K562 (cell line): ENCODE data around the gene HOXB6. TPM values are rescaled to one million over a fixed set of nuclear protein-coding genes. Genes with fewer than 3 reads are reported as not detected.

ENCODE experiments used
- ATAC-seq: fragments of 200-7000 bp; cut with Tn5 transposase; 3 replicates; pipeline ENCODE4 v1.9.1; 2020; ENCODE audit warnings: moderate library complexity
- BruUV-seq: library from RNA; stranded (reverse); fragments of 400-500 nt; replicated peaks from 2 replicates; lab custom pipeline; 2021; lab: Mats Ljungman, UMichigan
- CTCF ChIA-PET: fragments of 300-600 bp; formaldehyde crosslinking; extraction: SDS; loops from one replicate; lab custom pipeline; 2021; ENCODE audit warnings: low intra/inter-chr PET ratio; lab: Yijun Ruan, JAX
- POLR2A ChIA-PET: fragments of 300-600, 350-650 bp; sonication (Branson Sonifier 250); formaldehyde crosslinking; extraction: SDS; loops from one replicate; lab custom pipeline; 2021; ENCODE audit warnings: antibody characterized with exemption, inconsistent platforms; lab: Yijun Ruan, JAX
- DNase-seq, 4 experiments: peaks; one replicate each; pipeline versions ENCODE4 v3.0.0 to v3.0.0-alpha.2; 2011 to 2018; ENCODE audit warnings: low spot score in 3 of 4, mixed read lengths in 3 of 4; ENCODE audit errors: extremely low read depth in 1 of 4
- FAIRE-seq: peaks from 2 replicates; lab custom pipeline; 2011; peaks lifted over from hg19 to GRCh38; lab: Jason Lieb, UNC
- H2AFZ ChIP-seq: 2 replicates; pipeline ENCODE4 v1.6.0; 2011; ENCODE audit warnings: low read depth, low read length, control low read depth, inconsistent platforms
- H3K27ac ChIP-seq: fragments of 200-600 bp; 3 replicates; pipeline ENCODE4 v1.8.0; 2011; ENCODE audit warnings: low read depth, mild to moderate bottlenecking, control low read depth, inconsistent platforms, low read length, moderate library complexity, mixed read lengths; ENCODE audit errors: extremely low read depth
- H3K27me3 ChIP-seq, 2 experiments: fragments of 300-600 bp in 1 of 2; 2 replicates in 1 of 2; 3 replicates in 1 of 2; pipeline versions ENCODE4 v1.6.0 to v1.8.0; 2011; ENCODE audit warnings: inconsistent platforms in 2 of 2, low read length in 2 of 2, mild to moderate bottlenecking in 1 of 2, mixed read lengths in 1 of 2, moderate library complexity in 1 of 2; ENCODE audit not compliant: control insufficient read depth in 2 of 2, insufficient read depth in 2 of 2
- H3K36me3 ChIP-seq: fragments of 300-600 bp; 3 replicates; pipeline ENCODE4 v1.8.0; 2011; ENCODE audit warnings: mild to moderate bottlenecking, low read length, inconsistent platforms; ENCODE audit not compliant: control insufficient read depth, insufficient read depth
- H3K4me1 ChIP-seq, 2 experiments: fragments of 200-600 bp in 1 of 2; replicated peaks in 1 of 2; 2 replicates in 1 of 2; 3 replicates in 1 of 2; pipeline versions ENCODE4 v1.5.1 to v1.8.0; 2011; ENCODE audit warnings: inconsistent platforms in 2 of 2, low read length in 2 of 2, mild to moderate bottlenecking in 1 of 2, mixed read lengths in 1 of 2, moderate library complexity in 1 of 2; ENCODE audit not compliant: control insufficient read depth in 2 of 2, insufficient read depth in 2 of 2
- H3K4me2 ChIP-seq: 2 replicates; pipeline ENCODE4 v1.6.1; 2011; ENCODE audit warnings: low read length, control low read depth, inconsistent platforms, mixed read lengths; ENCODE audit not compliant: insufficient read depth
- H3K4me3 ChIP-seq: fragments of 200-600 bp; sonication (generic), shearing (Covaris generic); 2 replicates; pipeline ENCODE4 v1.5.1; 2016; ENCODE audit warnings: control low read depth, inconsistent platforms
- H3K79me2 ChIP-seq: fragments of 200-600 bp; 3 replicates; pipeline ENCODE4 v1.8.0; 2011; ENCODE audit warnings: low read length, inconsistent platforms; ENCODE audit not compliant: control insufficient read depth, insufficient read depth
- H3K9ac ChIP-seq, 2 experiments: 2 replicates each; pipeline versions ENCODE4 v1.6.0 to v1.6.1; 2011; ENCODE audit warnings: low read depth in 2 of 2, low read length in 2 of 2, control low read depth in 1 of 2, inconsistent platforms in 1 of 2, mild to moderate bottlenecking in 1 of 2, mixed read lengths in 1 of 2; ENCODE audit not compliant: insufficient read depth in 1 of 2
- H3K9me1 ChIP-seq: one replicate; pipeline ENCODE4 v1.6.0; 2011; ENCODE audit warnings: inconsistent platforms, mild to moderate bottlenecking, low read length, moderate library complexity; ENCODE audit not compliant: control insufficient read depth, insufficient read depth
- H3K9me3 ChIP-seq: replicated peaks from 2 replicates; pipeline ENCODE4 v1.5.1; 2011; ENCODE audit warnings: low read depth, low read length, inconsistent platforms; ENCODE audit not compliant: control insufficient read depth, insufficient read depth
- H4K20me1 ChIP-seq: replicated peaks from 2 replicates; pipeline ENCODE4 v1.6.1; 2011; ENCODE audit warnings: low read length, inconsistent platforms, mixed read lengths; ENCODE audit not compliant: control insufficient read depth, insufficient read depth
- FIP1L1 ChIP-seq: fragments of 200-400 bp; formaldehyde crosslinking; IDR thresholded peaks from 2 replicates; pipeline ENCODE4 v1.6.1; 2018; ENCODE audit warnings: mild to moderate bottlenecking, low read depth, low read length; ENCODE audit not compliant: poor library complexity, severe bottlenecking
- JUNB ChIP-seq: fragments of 450-650 bp; formaldehyde crosslinking; conservative IDR thresholded peaks from 2 replicates; pipeline ENCODE4 v1.4.0; 2020; ENCODE audit warnings: mild to moderate bottlenecking
- MYNN ChIP-seq, 2 experiments: sonication (generic); formaldehyde crosslinking in 1 of 2; IDR thresholded peaks; 2 replicates each; pipeline versions ENCODE4 v1.5.0 to v1.6.1; 2016 to 2020; ENCODE audit warnings: antibody characterized with exemption in 1 of 2, missing genetic modification reagents in 1 of 2
- NFIX ChIP-seq: fragments of 250-450 bp; sonication (Bioruptor Pico); IDR thresholded peaks from 2 replicates; pipeline ENCODE4 v1.4.0; 2020; ENCODE audit warnings: low read depth, mild to moderate bottlenecking, moderate library complexity
- POU5F1 ChIP-seq: fragments of 150-350 bp; IDR thresholded peaks from 2 replicates; pipeline ENCODE4 v1.6.1; 2014; ENCODE audit warnings: borderline replicate concordance, low read length, low read depth, mild to moderate bottlenecking; ENCODE audit not compliant: partially characterized antibody
- SLC30A9 ChIP-seq: fragments of 250-450 bp; sonication (Bioruptor Pico); IDR thresholded peaks from 2 replicates; pipeline ENCODE4 v1.8.0; 2022; ENCODE audit warnings: mild to moderate bottlenecking, moderate library complexity
- TAL1 ChIP-seq: fragments of 450-650 bp; IDR thresholded peaks from 2 replicates; pipeline ENCODE4 v1.6.1; 2016; ENCODE audit warnings: mild to moderate bottlenecking
- ZNF121 ChIP-seq: sonication (generic); formaldehyde crosslinking; conservative IDR thresholded peaks from 2 replicates; pipeline ENCODE4 v1.8.0; 2022; ENCODE audit warnings: missing genetic modification reagents
- ZNF134 ChIP-seq: fragments of 250-450 bp; sonication (Bioruptor Pico); conservative IDR thresholded peaks from 2 replicates; pipeline ENCODE4 v1.4.0; 2020
- in situ Hi-C: fragments of 300-500 bp; cut with MboI; formaldehyde crosslinking; loops from 4 replicates; pipeline ENCODE4 v1.15.0; 2018; ENCODE audit warnings: inconsistent platforms, mixed read lengths
- intact Hi-C: fragments of 100-400 bp; cut with micrococcal nuclease; formaldehyde crosslinking; loops from 2 replicates; pipeline ENCODE4 v1.14.2; 2022
- polyA plus RNA-seq, 8 experiments: library from polyadenylated mRNA; depleted of rRNA in 4 of 8; stranded (reverse) in 5 of 8; unstranded in 3 of 8; fragments of >200 nt; fragmentation: Nextera tagmentation in 2 of 8; fragmentation: Illumina TruSeq in 1 of 8; extraction: Ambion mirVana in 2 of 8; extraction: Trizol in 1 of 8; gene quantifications; 2 replicates each; pipeline versions ENCODE4 v1.2.1 to v1.2.3, GENCODE V29; 2011 to 2014; ENCODE audit warnings: inconsistent platforms in 1 of 8, missing spikeins in 1 of 8
- total RNA-seq, 7 experiments: library from RNA; depleted of rRNA in 6 of 7; stranded (reverse); fragments of >200 nt in 6 of 7; fragmentation: Illumina TruSeq in 2 of 7; extraction: Trizol in 2 of 7; gene quantifications; 2 replicates each; pipeline versions ENCODE4 v1.2.1 to v1.2.3, GENCODE V29; 2011 to 2021; ENCODE audit warnings: low replicate concordance in 1 of 7
- TF ChIP-seq, protein P1 (sequence below): sonication (generic); formaldehyde crosslinking; IDR thresholded peaks from 2 replicates; pipeline ENCODE4 v1.9.0; 2022; ENCODE audit warnings: mild to moderate bottlenecking, missing genetic modification reagents
- TF ChIP-seq, protein P2 (sequence below): sonication (generic); formaldehyde crosslinking; IDR thresholded peaks from 2 replicates; pipeline ENCODE4 v1.8.1; 2023; ENCODE audit warnings: mild to moderate bottlenecking, missing genetic modification reagents

The HOXB6 gene
- total and polyA plus RNA-seq, 9 of the 15 experiments (the other 6 are each of a cell fraction or from before 2014, with no cell fraction given) = 1.2 to 14.8 (median 4.9) TPM

DNA sequence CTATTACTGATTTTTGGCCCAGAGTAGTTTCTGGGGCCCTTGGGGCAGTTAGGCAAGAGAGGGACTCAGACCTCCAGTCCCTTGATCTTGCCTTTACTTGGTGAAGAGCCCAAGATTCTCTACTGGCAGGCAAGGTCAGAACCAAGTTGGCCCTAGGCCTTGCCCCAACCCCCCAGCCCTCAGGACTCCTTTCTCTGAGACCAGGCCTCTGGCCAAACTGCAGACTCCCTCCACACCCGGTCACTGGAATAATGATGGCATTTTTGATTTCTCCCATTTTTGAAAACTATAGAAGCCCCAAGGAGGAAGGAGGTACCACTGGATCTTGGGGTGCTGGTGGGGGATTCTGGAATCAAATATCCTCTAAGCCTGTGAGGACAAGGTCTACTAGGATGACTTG is 39.4 kb upstream of the HOXB6 start (continued):
- no peak for TF ChIP-seq ZNF121
- TF ChIP-seq ZNF134 (CRISPR knock-in tag) = no peak
- TF ChIP-seq, protein P1, sequence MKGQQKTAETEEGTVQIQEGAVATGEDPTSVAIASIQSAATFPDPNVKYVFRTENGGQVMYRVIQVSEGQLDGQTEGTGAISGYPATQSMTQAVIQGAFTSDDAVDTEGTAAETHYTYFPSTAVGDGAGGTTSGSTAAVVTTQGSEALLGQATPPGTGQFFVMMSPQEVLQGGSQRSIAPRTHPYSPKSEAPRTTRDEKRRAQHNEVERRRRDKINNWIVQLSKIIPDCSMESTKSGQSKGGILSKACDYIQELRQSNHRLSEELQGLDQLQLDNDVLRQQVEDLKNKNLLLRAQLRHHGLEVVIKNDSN (CRISPR knock-in tag) = no peak
- TF ChIP-seq, protein P2, sequence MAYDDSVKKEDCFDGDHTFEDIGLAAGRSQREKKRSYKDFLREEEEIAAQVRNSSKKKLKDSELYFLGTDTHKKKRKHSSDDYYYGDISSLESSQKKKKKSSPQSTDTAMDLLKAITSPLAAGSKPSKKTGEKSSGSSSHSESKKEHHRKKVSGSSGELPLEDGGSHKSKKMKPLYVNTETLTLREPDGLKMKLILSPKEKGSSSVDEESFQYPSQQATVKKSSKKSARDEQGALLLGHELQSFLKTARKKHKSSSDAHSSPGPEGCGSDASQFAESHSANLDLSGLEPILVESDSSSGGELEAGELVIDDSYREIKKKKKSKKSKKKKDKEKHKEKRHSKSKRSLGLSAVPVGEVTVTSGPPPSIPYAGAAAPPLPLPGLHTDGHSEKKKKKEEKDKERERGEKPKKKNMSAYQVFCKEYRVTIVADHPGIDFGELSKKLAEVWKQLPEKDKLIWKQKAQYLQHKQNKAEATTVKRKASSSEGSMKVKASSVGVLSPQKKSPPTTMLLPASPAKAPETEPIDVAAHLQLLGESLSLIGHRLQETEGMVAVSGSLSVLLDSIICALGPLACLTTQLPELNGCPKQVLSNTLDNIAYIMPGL (CRISPR knock-in tag) = no peak

DNA sequence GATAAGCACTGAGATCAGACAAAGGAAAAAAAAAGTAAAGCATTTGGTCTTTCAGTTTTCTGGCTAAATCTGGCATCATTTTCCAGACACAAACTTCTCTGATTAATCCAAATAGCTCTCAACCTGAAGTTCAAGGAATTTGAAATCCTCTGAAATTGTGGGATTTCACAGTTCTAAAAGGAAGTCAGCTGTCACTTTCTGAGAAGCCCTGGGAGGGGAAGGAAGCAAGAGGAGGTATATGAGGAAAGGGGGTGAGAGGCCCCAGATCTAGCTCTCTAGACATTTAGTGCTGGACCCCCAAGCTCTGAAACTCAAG is 38.9 kb upstream of the HOXB6 start:
- intact Hi-C loops (no loop called here), in situ Hi-C loops (no loop called here)
- DNase-seq = no peak
- Histone ChIP-seq H3K9ac (no peak overlapping the region), H3K27me3 (no peaks in the 10 kb centered on the region), H3K9me1 (peaks cover 4% of the 10 kb centered on the region), H3K79me2 (peaks cover 41% of the 10 kb centered on the region), H2AFZ (no peak overlapping the region), H3K4me3 (no peak overlapping the region), H3K36me3 (no peaks in the 10 kb centered on the region), H3K27ac (no peak overlapping the region), H3K4me2 (no peak overlapping the region), H4K20me1 (no peaks in the 10 kb centered on the region), H3K9me3 (no peaks in the 10 kb centered on the region), H3K4me1 (peaks cover 26 to 44% of the 10 kb centered on the region in 2 experiments; a peak in 4 of 5 replicates)
- TF ChIP-seq POU5F1 = no peak
- TF ChIP-seq TAL1 = no peak
- TF ChIP-seq MYNN (IDR thresholded peaks at IDR 0.05) = no peak
- TF ChIP-seq MYNN (CRISPR knock-in tag; IDR thresholded peaks at IDR 0.05) = no peak
- no peak for TF ChIP-seq SLC30A9 (CRISPR knock-in tag)
- no peak for TF ChIP-seq JUNB
- no peak for TF ChIP-seq FIP1L1
- no peak for TF ChIP-seq NFIX (CRISPR knock-in tag)
- CTCF ChIA-PET = interaction anchor here (0.6 to 0.7 kb wide), 2 partner anchors 317 to 796 kb away, joined by 3 read pairs; no protein-coding TSS in a partner anchor
- BruUV-seq = no TSS peak
- no peak for ATAC-seq
- FAIRE-seq = peak; percentile 54
- POLR2A ChIA-PET = interaction anchor here (1.2 to 5.1 kb wide), 4 partner anchors 11 to 28 kb away, joined by 3 to 14 read pairs (median 6); partner anchors contain the start of gene HOXB9
